ENCODE data around the gene PTBP3. TPM values are rescaled to one million over a fixed set of nuclear protein-coding genes. Genes with fewer than 3 reads are reported as not detected.

PTBP3 gene
- polyA plus RNA-seq, 1 donor: 40.8 TPM

- 100% methylated on average over 2 of the region's 3 CpGs for WGBS (ENCODE audit: insufficient coverage, low lambda C conversion rate)
- Histone ChIP-seq H3K4me3 (ENCODE audit: low read length) (no peak overlapping the region), H3K27me3 (ENCODE audit: control insufficient read depth, insufficient read depth, low read length) (no peaks in the 10 kb centered on the region), H3K9me3 (ENCODE audit: control insufficient read depth, low read depth, low read length) (no peaks in the 10 kb centered on the region), H3K27ac (ENCODE audit: low read length) (no peak overlapping the region), H3K4me1 (ENCODE audit: control insufficient read depth, insufficient read depth, low read length) (no peaks in the 10 kb centered on the region), H3K36me3 (ENCODE audit: control insufficient read depth, insufficient read depth, low read length) (peaks cover 38% of the 10 kb centered on the region)
- no peak for DNase-seq
Measured at GRCh38 chr9:112226091-112226490, 107.3 kb downstream of the PTBP3 start.

DNA sequence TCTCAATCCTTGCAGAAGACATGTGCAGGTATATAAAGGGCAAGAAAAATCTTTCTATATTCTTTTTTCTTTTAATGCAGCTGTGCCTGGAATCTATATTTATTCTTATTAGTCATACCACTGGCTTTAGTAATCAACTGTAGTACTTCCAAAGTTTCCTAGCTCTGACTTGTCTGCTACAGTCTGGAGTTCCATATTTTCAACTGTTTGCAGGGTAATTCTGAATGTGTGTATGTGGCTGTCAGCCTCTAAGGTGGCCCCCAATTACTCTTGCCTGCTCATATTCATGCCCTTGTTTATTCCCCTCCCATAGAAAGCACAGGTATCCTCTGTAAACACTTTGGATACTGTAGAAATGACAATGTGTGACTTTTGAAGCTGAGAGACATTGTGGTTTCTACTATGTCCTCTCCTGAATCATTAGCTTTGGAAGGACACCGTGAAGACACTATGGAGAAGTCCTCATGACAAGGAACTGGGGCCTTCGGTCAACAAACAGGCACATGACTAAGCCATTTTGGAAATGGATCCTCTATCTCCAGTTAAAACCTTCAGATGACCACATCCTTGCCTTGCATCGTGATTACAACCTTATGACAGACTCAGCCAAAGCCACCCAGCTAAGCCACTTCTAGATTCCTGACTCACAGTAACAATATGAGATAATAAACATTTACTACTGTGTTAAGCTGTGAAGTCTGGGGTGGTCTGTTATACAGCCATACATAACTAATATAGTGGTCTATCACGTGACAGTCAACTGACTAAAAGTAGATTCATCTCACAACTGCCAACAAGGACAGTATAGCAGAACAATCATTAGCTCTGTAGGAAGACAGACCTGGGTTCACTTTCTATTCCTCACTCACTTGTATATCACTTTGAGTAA is 108.8 kb downstream of the PTBP3 start:
- DNase-seq: no peak
- no peak overlapping the region for H3K27ac ChIP-seq (ENCODE audit: low read length)
- H3K4me1 ChIP-seq (ENCODE audit: control insufficient read depth, insufficient read depth, low read length): no peaks in the 10 kb centered on the region
- no peaks in the 10 kb centered on the region for H3K27me3 ChIP-seq (ENCODE audit: control insufficient read depth, insufficient read depth, low read length)
- no CpG with 5 or more reads among the region's 4 CpGs for WGBS (ENCODE audit: insufficient coverage, low lambda C conversion rate)
- H3K4me3 ChIP-seq (ENCODE audit: low read length): no peak overlapping the region
- no peaks in the 10 kb centered on the region for H3K9me3 ChIP-seq (ENCODE audit: control insufficient read depth, low read depth, low read length)
- H3K36me3 ChIP-seq (ENCODE audit: control insufficient read depth, insufficient read depth, low read length): peaks cover 38% of the 10 kb centered on the region

DNA sequence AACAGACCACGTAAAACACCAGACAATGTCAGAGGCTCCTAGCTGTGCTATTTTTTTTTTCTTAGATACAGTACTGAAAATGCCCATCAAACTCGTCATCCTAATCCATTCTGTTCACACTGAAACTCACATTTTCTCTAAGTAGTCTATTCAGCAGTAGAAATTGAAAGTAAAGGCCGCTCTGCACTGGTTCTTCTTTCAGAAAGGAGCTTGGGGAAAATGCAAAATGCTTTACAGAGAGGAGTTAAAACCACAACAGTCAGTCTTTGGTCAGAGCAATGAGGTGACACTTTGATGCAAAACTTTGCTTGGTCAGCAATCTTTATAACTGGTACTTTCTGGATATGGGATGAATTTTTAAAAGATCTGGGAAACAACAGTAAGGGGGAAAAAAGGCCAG is 114.5 kb downstream of the PTBP3 start:
- H3K36me3 ChIP-seq (ENCODE audit: control insufficient read depth, insufficient read depth, low read length): peaks cover 14% of the 10 kb centered on the region
- no peak overlapping the region for H3K27ac ChIP-seq (ENCODE audit: low read length)
- 100% methylated on average over 2 of the region's 3 CpGs for WGBS (ENCODE audit: insufficient coverage, low lambda C conversion rate)
- H3K27me3 ChIP-seq (ENCODE audit: control insufficient read depth, insufficient read depth, low read length): no peaks in the 10 kb centered on the region
- no peak overlapping the region for H3K4me3 ChIP-seq (ENCODE audit: low read length)
- DNase-seq: no peak
- H3K9me3 ChIP-seq (ENCODE audit: control insufficient read depth, low read depth, low read length): no peaks in the 10 kb centered on the region
- no peaks in the 10 kb centered on the region for H3K4me1 ChIP-seq (ENCODE audit: control insufficient read depth, insufficient read depth, low read length)

GRCh38 chr9:112212926-112213325 is 120.5 kb downstream of the PTBP3 start:
- Histone ChIP-seq H3K36me3 (ENCODE audit: control insufficient read depth, insufficient read depth, low read length) (peaks cover 23% of the 10 kb centered on the region), H3K4me3 (ENCODE audit: low read length) (no peak overlapping the region), H3K9me3 (ENCODE audit: control insufficient read depth, low read depth, low read length) (no peaks in the 10 kb centered on the region), H3K27me3 (ENCODE audit: control insufficient read depth, insufficient read depth, low read length) (no peaks in the 10 kb centered on the region), H3K27ac (ENCODE audit: low read length) (no peak overlapping the region), H3K4me1 (ENCODE audit: control insufficient read depth, insufficient read depth, low read length) (no peaks in the 10 kb centered on the region)
- WGBS (ENCODE audit: insufficient coverage, low lambda C conversion rate): no CpG with 5 or more reads among the region's 2 CpGs
- DNase-seq: no peak

- Histone ChIP-seq H3K27me3 (ENCODE audit: control insufficient read depth, insufficient read depth, low read length) (no peaks in the 10 kb centered on the region), H3K4me3 (ENCODE audit: low read length) (no peak overlapping the region), H3K4me1 (ENCODE audit: control insufficient read depth, insufficient read depth, low read length) (no peaks in the 10 kb centered on the region), H3K36me3 (ENCODE audit: control insufficient read depth, insufficient read depth, low read length) (peaks cover 21% of the 10 kb centered on the region), H3K27ac (ENCODE audit: low read length) (no peak overlapping the region), H3K9me3 (ENCODE audit: control insufficient read depth, low read depth, low read length) (peaks cover 10% of the 10 kb centered on the region)
- DNase-seq: no peak
- 100% methylated on average over 1 of the region's 1 CpG for WGBS (ENCODE audit: insufficient coverage, low lambda C conversion rate)
Measured at GRCh38 chr9:112207451-112207850, 126.0 kb downstream of the PTBP3 start.

GRCh38 chr9:112203536-112203935 is 129.9 kb downstream of the PTBP3 start:
- WGBS (ENCODE audit: insufficient coverage, low lambda C conversion rate): no CpG with 5 or more reads among the region's 2 CpGs
- Histone ChIP-seq H3K36me3 (ENCODE audit: control insufficient read depth, insufficient read depth, low read length) (peaks cover 5% of the 10 kb centered on the region), H3K27me3 (ENCODE audit: control insufficient read depth, insufficient read depth, low read length) (no peaks in the 10 kb centered on the region), H3K27ac (ENCODE audit: low read length) (no peak overlapping the region), H3K4me3 (ENCODE audit: low read length) (no peak overlapping the region), H3K9me3 (ENCODE audit: control insufficient read depth, low read depth, low read length) (peaks cover 10% of the 10 kb centered on the region), H3K4me1 (ENCODE audit: control insufficient read depth, insufficient read depth, low read length) (no peaks in the 10 kb centered on the region)
- no peak for DNase-seq

- DNase-seq: no peak
- Histone ChIP-seq H3K4me1 (ENCODE audit: control insufficient read depth, insufficient read depth, low read length) (no peaks in the 10 kb centered on the region), H3K27ac (ENCODE audit: low read length) (no peak overlapping the region), H3K4me3 (ENCODE audit: low read length) (no peak overlapping the region), H3K36me3 (ENCODE audit: control insufficient read depth, insufficient read depth, low read length) (no peaks in the 10 kb centered on the region), H3K27me3 (ENCODE audit: control insufficient read depth, insufficient read depth, low read length) (no peaks in the 10 kb centered on the region), H3K9me3 (ENCODE audit: control insufficient read depth, low read depth, low read length) (peaks cover 7% of the 10 kb centered on the region)
- WGBS (ENCODE audit: insufficient coverage, low lambda C conversion rate): 83% methylated on average over 2 of the region's 5 CpGs
Measured at GRCh38 chr9:112200711-112201110, 132.7 kb downstream of the PTBP3 start.

- WGBS (ENCODE audit: insufficient coverage, low lambda C conversion rate): 40% methylated on average over 1 of the region's 4 CpGs
Measured at GRCh38 chr9:112198646-112199045, 134.8 kb downstream of the PTBP3 start.

GRCh38 chr9:112194969-112195431 is 138.4 kb downstream of the PTBP3 start:
- Histone ChIP-seq H3K36me3 (ENCODE audit: control insufficient read depth, insufficient read depth, low read length) (no peaks in the 10 kb centered on the region), H3K27ac (ENCODE audit: low read length) (no peak overlapping the region), H3K9me3 (ENCODE audit: control insufficient read depth, low read depth, low read length) (no peaks in the 10 kb centered on the region), H3K4me1 (ENCODE audit: control insufficient read depth, insufficient read depth, low read length) (no peaks in the 10 kb centered on the region), H3K4me3 (ENCODE audit: low read length) (no peak overlapping the region), H3K27me3 (ENCODE audit: control insufficient read depth, insufficient read depth, low read length) (no peaks in the 10 kb centered on the region)
- no CpG with 5 or more reads among the region's 4 CpGs for WGBS (ENCODE audit: insufficient coverage, low lambda C conversion rate)
- DNase-seq: no peak

More at GRCh38 chr9:112198646-112199045, 134.8 kb downstream of the PTBP3 start:
- H3K4me1 ChIP-seq (ENCODE audit: control insufficient read depth, insufficient read depth, low read length): no peaks in the 10 kb centered on the region
- H3K27ac ChIP-seq (ENCODE audit: low read length): no peak overlapping the region
- no peaks in the 10 kb centered on the region for H3K27me3 ChIP-seq (ENCODE audit: control insufficient read depth, insufficient read depth, low read length)
- peaks cover 4% of the 10 kb centered on the region for H3K9me3 ChIP-seq (ENCODE audit: control insufficient read depth, low read depth, low read length)
- no peaks in the 10 kb centered on the region for H3K36me3 ChIP-seq (ENCODE audit: control insufficient read depth, insufficient read depth, low read length)
- no peak overlapping the region for H3K4me3 ChIP-seq (ENCODE audit: low read length)
- DNase-seq: peak in 1 of 2 donors; percentile 36

DNA sequence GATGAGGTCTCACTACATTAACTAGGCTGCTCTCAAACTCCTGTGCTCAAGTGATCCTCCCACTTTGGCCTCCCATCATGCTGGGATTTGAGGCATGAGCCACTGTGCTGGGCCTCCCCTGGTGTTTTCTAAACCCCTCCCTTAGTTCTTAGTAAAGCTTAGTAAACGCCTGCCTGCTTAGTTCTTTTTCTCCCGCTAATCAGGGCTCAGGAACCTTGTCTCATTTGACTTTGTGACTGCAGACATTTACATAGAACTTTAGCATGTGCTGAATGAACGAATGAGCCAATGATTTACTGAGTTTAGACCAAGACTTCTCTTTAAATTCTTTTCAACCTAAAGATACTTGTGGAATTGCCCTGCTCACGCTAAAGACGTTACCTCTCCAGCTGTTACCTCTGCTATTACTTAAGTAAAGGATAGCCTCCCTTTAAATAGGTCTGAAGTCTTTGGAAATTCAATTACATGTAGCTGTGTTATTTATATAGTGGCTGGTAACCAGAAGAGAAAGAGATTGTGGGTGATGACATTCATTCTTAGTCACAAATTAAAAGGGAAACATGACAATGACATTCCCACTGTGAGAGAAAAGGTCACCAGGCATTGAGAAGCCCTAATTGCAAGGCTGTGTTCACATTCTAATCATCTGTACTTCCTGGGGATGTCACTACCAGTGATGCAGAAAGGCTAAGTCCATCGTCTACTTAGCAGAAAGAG is 139.7 kb downstream of the PTBP3 start:
- H3K36me3 ChIP-seq (ENCODE audit: control insufficient read depth, insufficient read depth, low read length): no peaks in the 10 kb centered on the region
- no peaks in the 10 kb centered on the region for H3K9me3 ChIP-seq (ENCODE audit: control insufficient read depth, low read depth, low read length)
- 71% methylated on average over 4 of the region's 6 CpGs for WGBS (ENCODE audit: insufficient coverage, low lambda C conversion rate)
- no peak overlapping the region for H3K27ac ChIP-seq (ENCODE audit: low read length)
- H3K27me3 ChIP-seq (ENCODE audit: control insufficient read depth, insufficient read depth, low read length): no peaks in the 10 kb centered on the region
- H3K4me1 ChIP-seq (ENCODE audit: control insufficient read depth, insufficient read depth, low read length): no peaks in the 10 kb centered on the region
- H3K4me3 ChIP-seq (ENCODE audit: low read length): no peak overlapping the region
- no peak for DNase-seq
